Kidney (tissue), 14 donors: Measurements from ENCODE around the gene CAMK1D. TPM values are rescaled to one million over a fixed set of nuclear protein-coding genes. Genes with fewer than 3 reads are reported as not detected.
A peak's percentile ranks its signal among the peaks of the same experiment; 100 is the strongest.

Source experiments
- DNase-seq, 5 donors: peaks; one replicate each; pipeline ENCODE4 v3.0.0-alpha.2; 2013 to 2020
- FAIRE-seq: peaks from 2 replicates; lab custom pipeline; 2012; peaks lifted over from hg19 to GRCh38; lab: Jason Lieb, UNC
- H3K27ac ChIP-seq, 2 donors: one replicate each; pipeline ENCODE4 v1.7.0; 2013; ENCODE audit warnings: low read depth in 2 of 2, low read length in 2 of 2, inconsistent platforms in 1 of 2
- H3K27me3 ChIP-seq: one replicate; pipeline ENCODE4 v1.7.1; 2013; ENCODE audit warnings: low read length, inconsistent platforms; ENCODE audit not compliant: control insufficient read depth, insufficient read depth
- H3K36me3 ChIP-seq, 3 donors: one replicate each; pipeline versions ENCODE4 v1.7.0 to v1.7.1; 2013; ENCODE audit warnings: low read length in 3 of 3, control low read depth in 1 of 3, inconsistent platforms in 1 of 3; ENCODE audit not compliant: insufficient read depth in 3 of 3, control insufficient read depth in 2 of 3
- H3K4me1 ChIP-seq, 3 donors: one replicate each; pipeline versions ENCODE4 v1.7.0 to v1.7.1; 2013; ENCODE audit warnings: low read length in 3 of 3, inconsistent platforms in 1 of 3, low read depth in 1 of 3; ENCODE audit not compliant: control insufficient read depth in 2 of 3, insufficient read depth in 2 of 3
- H3K4me3 ChIP-seq, 3 donors: one replicate each; pipeline versions ENCODE4 v1.7.0 to v1.8.1; 2013; ENCODE audit warnings: low read length in 3 of 3, control low read depth in 1 of 3, inconsistent platforms in 1 of 3
- H3K9ac ChIP-seq, 3 donors: one replicate each; pipeline versions ENCODE4 v1.7.0 to v1.7.1; 2013; ENCODE audit warnings: low read length in 3 of 3, control low read depth in 1 of 3, inconsistent platforms in 1 of 3
- H3K9me3 ChIP-seq, 3 donors: one replicate each; pipeline versions ENCODE4 v1.7.0 to v1.7.1; 2013; ENCODE audit warnings: low read length in 3 of 3, control low read depth in 1 of 3, inconsistent platforms in 1 of 3; ENCODE audit not compliant: control insufficient read depth in 2 of 3, insufficient read depth in 1 of 3
- CTCF ChIP-seq: IDR thresholded peaks from 3 replicates; pipeline ENCODE4 v1.5.1; 2012; ENCODE audit warnings: mild to moderate bottlenecking, moderate library complexity, borderline replicate concordance; ENCODE audit not compliant: insufficient read depth; ENCODE audit errors: extremely low read depth
- intact Hi-C: fragments of 100-400 bp; cut with DNase I; formaldehyde crosslinking; loops from one replicate; pipeline ENCODE4 v1.11.1; 2022
- polyA plus RNA-seq: library from polyadenylated mRNA; stranded (reverse); fragments of 350-450 nt; fragmentation: Illumina TruSeq; extraction: RNeasy Lipid Tissue Mini Kit (QIAGEN cat#74804); gene quantifications from one replicate; pipeline ENCODE4 v1.2.3, GENCODE V29; 2014; ENCODE audit warnings: low read depth, low replicate concordance; ENCODE audit not compliant: insufficient read depth
- total RNA-seq: library from RNA; stranded (reverse); fragmentation: NEBNext Ultra II Directional; extraction: Animal tissue kit (Norgen Biotek cat#: 25700); gene quantifications from one replicate; pipeline ENCODE4 v1.2.1, GENCODE V29; 2021
- donor health status: control.
- donor health status: control.
- donor health status: control.
- donor health status: control.
- donor health status: control.
- donor health status: DM: yes; HTN: yes; CAD: no.
- donor health status: Normal renal cell carcinoma (clear cell type).

The CAMK1D gene
- total and polyA plus RNA-seq, 2 donors from 2014 or later, result 1.1 to 13.7 TPM

GRCh38 chr10:12487366-12487765 is 138.0 kb downstream of the CAMK1D start:
- no peaks in the 10 kb centered on the region for H3K27me3 ChIP-seq
- no peak overlapping the region for H3K4me3 ChIP-seq
- no peak overlapping the region for H3K27ac ChIP-seq
- TF ChIP-seq CTCF, result no peak
- no peak overlapping the region for H3K9ac ChIP-seq
- H3K4me1 ChIP-seq, result peaks cover 0 to 5% (median 0%) of the 10 kb centered on the region in 3 donors
- FAIRE-seq (no peak), DNase-seq (no peak)
- H3K9me3 ChIP-seq, result no peaks in the 10 kb centered on the region
- no peaks in the 10 kb centered on the region for H3K36me3 ChIP-seq
- intact Hi-C loops, result no loop called here

GRCh38 chr10:12488626-12489025 is 139.3 kb downstream of the CAMK1D start:
- Histone ChIP-seq H3K9me3 (no peaks in the 10 kb centered on the region), H3K4me1 (peaks cover 0 to 5% (median 0%) of the 10 kb centered on the region in 3 donors), H3K36me3 (no peaks in the 10 kb centered on the region), H3K4me3 (no peak overlapping the region), H3K27me3 (no peaks in the 10 kb centered on the region), H3K9ac (no peak overlapping the region), H3K27ac (no peak overlapping the region)
- FAIRE-seq (no peak), DNase-seq (no peak)
- TF ChIP-seq CTCF, result no peak
- intact Hi-C loops, result no loop called here

DNA sequence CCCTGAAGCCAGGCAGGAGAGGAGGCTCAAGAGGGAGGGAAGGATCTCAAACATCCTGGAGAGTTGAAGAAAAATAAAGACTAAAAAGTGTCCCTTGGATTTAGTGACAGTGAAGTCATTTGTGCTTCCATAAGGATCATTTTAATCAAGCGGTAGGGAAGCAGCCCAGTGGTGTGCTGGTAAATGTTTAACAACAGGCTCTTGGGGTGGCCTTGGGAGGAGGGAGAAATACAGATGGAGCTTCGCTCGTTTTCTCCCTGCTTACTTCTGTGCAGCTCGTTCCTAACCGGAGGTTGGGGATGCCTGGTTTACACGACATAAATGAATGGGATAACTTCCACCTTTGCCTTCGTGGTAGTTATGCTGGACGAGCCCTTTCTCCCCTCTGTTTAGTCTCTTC is 140.0 kb downstream of the CAMK1D start:
- no peak for FAIRE-seq
- Histone ChIP-seq H3K36me3 (no peaks in the 10 kb centered on the region), H3K4me3 (no peak overlapping the region), H3K9ac (no peak overlapping the region), H3K27me3 (no peaks in the 10 kb centered on the region), H3K27ac (no peak overlapping the region), H3K4me1 (peaks cover 0 to 2% (median 0%) of the 10 kb centered on the region in 3 donors), H3K9me3 (no peaks in the 10 kb centered on the region)
- no peak for TF ChIP-seq CTCF
- intact Hi-C loops, result no loop called here
- peak in 2 of 5 donors; percentile 30 to 32 for DNase-seq

DNA sequence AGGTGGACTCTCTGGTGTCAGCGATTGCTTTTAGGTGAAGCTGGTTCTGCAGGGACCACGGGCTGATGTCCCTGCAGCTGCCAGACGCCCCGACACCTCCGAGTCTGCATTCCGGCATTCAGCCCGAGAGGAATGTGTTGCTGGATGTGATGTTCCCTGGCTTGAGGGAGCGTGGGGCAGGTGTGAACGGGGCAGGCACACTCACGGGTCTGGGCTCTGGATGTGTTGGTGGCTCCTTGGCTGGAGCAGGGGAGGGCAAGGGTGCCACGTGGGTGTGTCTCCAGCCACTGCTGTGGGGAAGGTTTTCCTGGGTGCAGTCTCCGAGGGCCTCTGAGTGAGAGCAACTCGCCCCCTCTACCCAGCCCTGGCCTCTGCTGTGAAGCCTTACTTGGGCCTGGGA is 140.5 kb downstream of the CAMK1D start:
- Histone ChIP-seq H3K36me3 (no peaks in the 10 kb centered on the region), H3K4me1 (no peaks in the 10 kb centered on the region), H3K4me3 (no peak overlapping the region), H3K27me3 (no peaks in the 10 kb centered on the region), H3K27ac (no peak overlapping the region), H3K9ac (no peak overlapping the region), H3K9me3 (no peaks in the 10 kb centered on the region)
- intact Hi-C loops, result no loop called here
- FAIRE-seq (no peak), DNase-seq (peak in 1 of 5 donors; percentile 32)
- no peak for TF ChIP-seq CTCF
